H1 (cell line): ENCODE measurements around the gene DNASE2B.

ENCODE experiments used
- MAFK ChIP-seq: IDR thresholded peaks from 2 replicates; pipeline ENCODE4 v1.6.1; 2012; ENCODE audit warnings: low read depth, mild to moderate bottlenecking, improper control_type of control experiment, low read length
- SRF ChIP-seq: IDR thresholded peaks from 2 replicates; pipeline ENCODE4 v1.6.1; 2011; ENCODE audit warnings: mild to moderate bottlenecking, low read depth, low read length, moderate library complexity

DNA sequence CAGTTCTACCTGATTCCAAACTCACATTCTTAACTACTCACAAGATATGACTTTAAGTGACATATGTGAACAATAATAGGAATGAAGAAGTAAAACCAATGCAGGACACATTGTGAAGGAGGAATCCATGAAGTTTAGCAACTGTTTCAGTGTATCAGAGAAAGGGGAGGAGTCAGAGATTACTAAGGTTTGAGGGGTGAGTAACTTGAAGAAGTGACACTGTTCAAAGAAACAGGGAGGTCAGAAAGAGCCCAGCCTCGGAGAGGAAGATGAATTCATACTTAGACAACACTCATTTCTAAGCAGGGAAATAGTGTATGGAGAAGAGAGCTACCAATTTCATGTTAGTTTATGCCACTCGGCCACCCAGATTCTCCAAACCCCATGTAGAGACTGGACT, 52.6 kb downstream of the DNASE2B start:
- no peak for TF ChIP-seq SRF
- TF ChIP-seq MAFK, result no peak
